ENCODE results near the gene SLC2A2. TPM values are rescaled to one million over a fixed set of nuclear protein-coding genes. Genes with fewer than 3 reads are reported as not detected.

SLC2A2 gene
- total RNA-seq, 3 donors from 2014 or later: 0.18 to 0.20 TPM; not detected in 1

GRCh38 chr3:171054231-171054630 lies 27.7 kb upstream of the SLC2A2 start:
- Mint-ChIP-seq H3K4me3 (no peak overlapping the region), H3K9me3 (peaks cover 7% of the 10 kb centered on the region), H3K4me1 (ENCODE audit: low read depth) (no peaks in the 10 kb centered on the region), H3K36me3 (ENCODE audit: insufficient read depth) (no peaks in the 10 kb centered on the region), H3K27me3 (ENCODE audit: low read depth) (no peaks in the 10 kb centered on the region)
- ATAC-seq (no peak), DNase-seq (no peak)

- peaks cover 9% of the 10 kb centered on the region for H3K27me3 Mint-ChIP-seq (ENCODE audit: low read depth)
- ATAC-seq (peak; percentile 34 to 61), DNase-seq (no peak)
- H3K9me3 Mint-ChIP-seq: peaks cover 7% of the 10 kb centered on the region
- no peaks in the 10 kb centered on the region for H3K36me3 Mint-ChIP-seq (ENCODE audit: insufficient read depth)
- H3K4me3 Mint-ChIP-seq: no peak overlapping the region
- no peaks in the 10 kb centered on the region for H3K4me1 Mint-ChIP-seq (ENCODE audit: low read depth)
Observed at GRCh38 chr3:171049861-171050444, 23.4 kb upstream of the SLC2A2 start.

GRCh38 chr3:171046760-171047159 lies 20.2 kb upstream of the SLC2A2 start:
- H3K4me1 Mint-ChIP-seq (ENCODE audit: low read depth): no peaks in the 10 kb centered on the region
- ATAC-seq (no peak), DNase-seq (no peak)
- peaks cover 23% of the 10 kb centered on the region for H3K27me3 Mint-ChIP-seq (ENCODE audit: low read depth)
- H3K9me3 Mint-ChIP-seq: no peaks in the 10 kb centered on the region
- H3K36me3 Mint-ChIP-seq (ENCODE audit: insufficient read depth): no peaks in the 10 kb centered on the region
- H3K4me3 Mint-ChIP-seq: no peak overlapping the region

DNA sequence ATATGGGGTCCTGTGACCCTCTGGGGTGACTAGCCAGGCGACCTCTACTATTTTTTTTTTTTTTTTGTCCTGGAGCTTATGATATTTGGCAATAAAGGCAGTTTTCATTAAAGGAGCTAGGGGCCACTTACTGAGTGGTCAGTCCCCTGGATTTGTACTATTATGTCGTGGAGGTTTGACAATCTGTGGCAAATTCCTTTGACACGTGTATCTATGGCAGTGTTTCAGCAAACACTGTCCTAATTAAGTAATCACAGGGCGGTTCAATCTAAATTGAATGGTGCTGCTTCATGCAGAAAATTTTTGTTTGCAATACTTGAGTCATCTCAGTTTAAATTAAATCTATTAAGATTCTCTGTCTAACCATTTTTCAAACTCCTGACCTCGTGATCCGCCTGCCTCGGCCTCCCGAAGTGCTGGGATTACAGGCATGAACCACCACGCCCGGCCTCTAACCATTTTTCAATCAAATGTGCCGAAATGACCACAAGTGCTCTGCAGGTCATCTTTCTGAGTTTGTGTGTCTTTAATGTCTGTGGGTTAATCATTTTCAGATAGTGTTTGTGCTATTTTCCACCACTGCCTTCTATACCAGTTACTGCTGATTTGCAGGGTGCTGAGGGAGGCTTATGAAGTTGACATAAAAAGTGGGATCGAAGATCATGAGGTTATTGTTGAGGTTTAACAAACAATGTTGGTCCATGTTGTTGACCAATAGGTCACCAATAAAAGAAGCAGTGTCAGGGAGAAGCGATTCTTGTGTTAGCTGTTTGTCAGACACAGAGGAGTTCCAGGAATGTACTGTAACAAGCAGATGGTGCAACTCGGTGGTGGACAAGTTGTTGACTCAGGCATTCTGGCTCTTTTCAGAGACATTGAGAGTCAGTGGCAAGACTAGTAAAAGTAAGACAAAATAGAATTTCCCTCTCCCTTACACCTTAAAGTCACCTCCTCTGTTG lies 18.6 kb upstream of the SLC2A2 start:
- ATAC-seq (no peak), DNase-seq (no peak)
- H3K4me3 Mint-ChIP-seq: no peak overlapping the region
- H3K4me1 Mint-ChIP-seq (ENCODE audit: low read depth): no peaks in the 10 kb centered on the region
- peaks cover 26% of the 10 kb centered on the region for H3K27me3 Mint-ChIP-seq (ENCODE audit: low read depth)
- no peaks in the 10 kb centered on the region for H3K9me3 Mint-ChIP-seq
- H3K36me3 Mint-ChIP-seq (ENCODE audit: insufficient read depth): no peaks in the 10 kb centered on the region

DNA sequence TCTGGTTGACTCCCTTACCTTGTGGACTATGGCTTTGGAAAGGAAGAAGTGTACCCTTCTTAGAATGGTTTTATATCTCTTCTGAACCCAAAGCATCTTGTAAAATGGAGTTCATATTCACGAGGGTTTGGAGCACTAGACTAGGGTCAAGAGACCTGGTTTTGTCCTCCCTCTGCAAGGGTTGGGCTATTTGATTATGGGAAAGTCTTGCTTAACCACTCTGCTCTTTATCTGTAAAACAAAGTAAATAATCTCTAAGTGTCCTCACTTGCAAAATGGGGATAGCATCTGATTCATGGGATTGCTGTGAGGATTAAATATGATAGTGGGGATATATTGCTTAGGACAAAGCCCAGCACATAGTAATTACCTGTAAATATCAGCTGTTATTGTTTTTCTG lies 17.9 kb upstream of the SLC2A2 start:
- Mint-ChIP-seq H3K36me3 (ENCODE audit: insufficient read depth) (no peaks in the 10 kb centered on the region), H3K4me1 (ENCODE audit: low read depth) (no peaks in the 10 kb centered on the region), H3K9me3 (no peaks in the 10 kb centered on the region), H3K4me3 (no peak overlapping the region), H3K27me3 (ENCODE audit: low read depth) (peaks cover 32% of the 10 kb centered on the region)
- no peak for ATAC-seq
- no peak for DNase-seq

DNA sequence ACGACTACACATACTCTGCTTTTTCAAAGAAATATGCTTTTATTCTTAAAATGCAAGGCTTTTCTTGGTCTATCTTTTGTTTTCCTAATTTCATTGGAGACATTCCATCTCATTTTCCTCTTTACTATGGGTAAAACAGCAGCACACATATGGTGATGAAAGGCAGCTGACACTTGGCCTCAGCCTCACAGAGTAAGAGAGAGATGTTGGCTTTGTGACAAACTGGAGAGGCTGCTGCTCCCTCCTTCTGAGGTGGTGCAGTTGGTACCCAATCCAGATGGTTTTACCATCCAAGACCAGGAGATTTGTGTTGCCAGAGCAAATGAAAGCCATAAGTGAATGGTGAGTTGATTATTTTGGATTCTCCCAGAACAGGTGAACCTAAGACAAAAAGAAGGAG lies 13.2 kb upstream of the SLC2A2 start:
- H3K9me3 Mint-ChIP-seq: no peaks in the 10 kb centered on the region
- peaks cover 30% of the 10 kb centered on the region for H3K27me3 Mint-ChIP-seq (ENCODE audit: low read depth)
- no peaks in the 10 kb centered on the region for H3K36me3 Mint-ChIP-seq (ENCODE audit: insufficient read depth)

DNA sequence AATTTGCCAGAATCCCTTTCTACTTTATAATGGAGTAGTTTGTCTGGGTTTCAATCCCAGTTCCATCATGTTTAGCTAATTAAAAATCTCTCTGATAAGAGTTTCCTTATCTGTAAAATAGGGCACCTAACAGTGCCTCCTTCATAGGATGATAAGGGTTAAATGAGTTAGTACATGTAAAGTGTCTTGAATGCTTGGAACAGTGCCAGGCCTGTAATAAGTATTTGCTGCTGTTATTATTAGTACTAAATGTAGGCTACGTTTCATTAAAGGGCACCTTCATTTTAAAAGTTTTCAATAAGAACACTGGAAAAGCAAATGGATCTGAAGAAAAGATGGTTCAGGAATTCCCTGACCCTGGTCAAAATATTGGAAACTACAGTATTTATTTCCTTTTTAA lies 11.8 kb upstream of the SLC2A2 start:
- no peak for DNase-seq
- H3K27me3 Mint-ChIP-seq (ENCODE audit: low read depth): peaks cover 27% of the 10 kb centered on the region
- no peaks in the 10 kb centered on the region for H3K36me3 Mint-ChIP-seq (ENCODE audit: insufficient read depth)
- no peak overlapping the region for H3K4me3 Mint-ChIP-seq
- no peaks in the 10 kb centered on the region for H3K4me1 Mint-ChIP-seq (ENCODE audit: low read depth)
- H3K9me3 Mint-ChIP-seq: no peaks in the 10 kb centered on the region
- no peak for ATAC-seq

More for the DNA sequence above, 13.2 kb upstream of the SLC2A2 start:
- Mint-ChIP-seq H3K4me3 (no peak overlapping the region), H3K4me1 (ENCODE audit: low read depth) (no peaks in the 10 kb centered on the region)
- DNase-seq: no peak
- no peak for ATAC-seq

DNA sequence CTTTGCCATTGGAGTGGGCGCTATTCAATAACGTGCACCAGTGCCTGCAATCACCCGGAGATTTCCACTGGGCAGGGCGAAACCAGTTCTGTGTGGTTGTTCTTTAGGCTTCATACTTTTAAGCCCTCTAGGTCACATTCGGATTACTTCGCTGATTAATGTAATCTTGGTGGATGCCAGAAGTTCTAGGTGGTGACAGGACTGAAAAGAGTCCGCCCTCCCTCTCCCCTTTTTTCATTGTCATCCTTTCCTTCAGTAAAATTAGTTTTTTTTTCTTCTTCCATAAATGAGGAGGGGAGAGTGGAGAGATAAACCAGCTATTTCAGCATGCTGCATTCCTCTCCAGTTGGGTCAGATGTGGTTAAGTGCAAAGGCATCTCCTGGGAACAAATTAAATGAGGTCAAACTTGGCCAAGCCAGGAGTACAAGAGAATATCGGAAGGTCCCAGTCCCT lies 2.3 kb upstream of the SLC2A2 start:
- Mint-ChIP-seq H3K4me1 (ENCODE audit: low read depth) (no peaks in the 10 kb centered on the region), H3K27me3 (ENCODE audit: low read depth) (peaks cover 21% of the 10 kb centered on the region), H3K4me3 (no peak overlapping the region), H3K9me3 (no peaks in the 10 kb centered on the region), H3K36me3 (ENCODE audit: insufficient read depth) (no peaks in the 10 kb centered on the region)
- ATAC-seq (no peak), DNase-seq (no peak)

GRCh38 chr3:171028025-171028778 lies 1.7 kb upstream of the SLC2A2 start:
- no peaks in the 10 kb centered on the region for H3K36me3 Mint-ChIP-seq (ENCODE audit: insufficient read depth)
- peaks cover 21% of the 10 kb centered on the region for H3K27me3 Mint-ChIP-seq (ENCODE audit: low read depth)
- no peaks in the 10 kb centered on the region for H3K9me3 Mint-ChIP-seq
- peak; percentile 85 to 88 for ATAC-seq
- H3K4me3 Mint-ChIP-seq: no peak overlapping the region
- H3K4me1 Mint-ChIP-seq (ENCODE audit: low read depth): no peaks in the 10 kb centered on the region
- peak; percentile 9 for DNase-seq

GRCh38 chr3:171023566-171023965 lies 3.0 kb downstream of the SLC2A2 start:
- Mint-ChIP-seq H3K9me3 (no peaks in the 10 kb centered on the region), H3K4me1 (ENCODE audit: low read depth) (no peaks in the 10 kb centered on the region), H3K27me3 (ENCODE audit: low read depth) (peaks cover 30% of the 10 kb centered on the region), H3K36me3 (ENCODE audit: insufficient read depth) (no peaks in the 10 kb centered on the region), H3K4me3 (no peak overlapping the region)
- ATAC-seq: no peak
- DNase-seq: no peak

- Mint-ChIP-seq H3K4me1 (ENCODE audit: low read depth) (no peaks in the 10 kb centered on the region), H3K4me3 (no peak overlapping the region), H3K9me3 (no peaks in the 10 kb centered on the region), H3K27me3 (ENCODE audit: low read depth) (peaks cover 20% of the 10 kb centered on the region), H3K36me3 (ENCODE audit: insufficient read depth) (no peaks in the 10 kb centered on the region)
- DNase-seq (no peak), ATAC-seq (no peak)
Observed at GRCh38 chr3:171021377-171021776, 5.1 kb downstream of the SLC2A2 start.

- Mint-ChIP-seq H3K36me3 (ENCODE audit: insufficient read depth) (no peaks in the 10 kb centered on the region), H3K27me3 (ENCODE audit: low read depth) (peaks cover 13% of the 10 kb centered on the region), H3K4me3 (no peak overlapping the region), H3K9me3 (no peaks in the 10 kb centered on the region), H3K4me1 (ENCODE audit: low read depth) (no peaks in the 10 kb centered on the region)
- ATAC-seq (no peak), DNase-seq (no peak)
Observed at GRCh38 chr3:171018156-171018935, 8.2 kb downstream of the SLC2A2 start.

DNA sequence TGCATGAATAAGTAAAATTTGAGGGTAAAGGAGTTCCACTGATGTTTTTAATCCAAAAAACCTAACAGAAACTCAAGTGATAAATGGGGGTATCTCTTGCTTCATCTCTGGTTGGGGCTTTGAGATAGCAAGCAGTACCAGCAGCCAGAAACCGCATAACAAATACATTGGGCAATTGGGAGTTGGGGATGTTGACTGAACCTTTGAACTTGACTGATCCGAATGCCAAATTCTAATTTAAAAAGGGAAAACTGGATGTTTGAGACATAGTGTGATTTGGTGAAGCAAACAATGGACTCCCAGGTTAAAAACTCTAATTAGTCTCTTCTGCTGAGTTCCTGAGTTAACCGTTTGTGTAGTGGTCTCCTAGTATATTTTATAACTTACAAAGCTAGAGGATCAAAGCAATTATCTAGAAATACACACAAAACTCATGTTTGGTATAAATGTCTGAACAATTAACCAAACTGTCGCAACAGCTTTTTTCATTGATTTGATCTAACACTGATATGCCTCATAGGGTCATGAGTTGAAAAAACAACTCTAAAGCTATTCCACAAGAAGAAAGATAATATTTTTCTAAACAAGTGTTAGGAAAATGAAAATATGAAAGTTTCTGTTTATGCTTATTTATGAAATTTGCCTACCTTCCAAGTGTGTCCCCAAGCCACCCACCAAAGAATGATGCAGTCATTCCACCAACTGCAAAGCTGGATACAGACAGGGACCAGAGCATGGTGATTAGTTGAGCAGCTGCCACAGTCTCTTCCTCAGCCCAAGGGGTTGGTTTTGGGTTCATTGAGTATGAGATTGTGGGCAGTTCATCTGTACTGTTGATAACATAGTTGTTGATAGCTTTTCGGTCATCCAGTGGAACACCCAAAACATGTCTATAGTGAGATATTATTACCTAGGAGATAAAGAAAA lies 12.4 kb downstream of the SLC2A2 start:
- no peaks in the 10 kb centered on the region for H3K9me3 Mint-ChIP-seq
- DNase-seq (no peak), ATAC-seq (no peak)
- no peaks in the 10 kb centered on the region for H3K36me3 Mint-ChIP-seq (ENCODE audit: insufficient read depth)
- H3K27me3 Mint-ChIP-seq (ENCODE audit: low read depth): peaks cover 10% of the 10 kb centered on the region
- H3K4me1 Mint-ChIP-seq (ENCODE audit: low read depth): no peaks in the 10 kb centered on the region
- no peak overlapping the region for H3K4me3 Mint-ChIP-seq
